Measurements from ENCODE around the gene RASAL1.

The RASAL1 gene

DNA sequence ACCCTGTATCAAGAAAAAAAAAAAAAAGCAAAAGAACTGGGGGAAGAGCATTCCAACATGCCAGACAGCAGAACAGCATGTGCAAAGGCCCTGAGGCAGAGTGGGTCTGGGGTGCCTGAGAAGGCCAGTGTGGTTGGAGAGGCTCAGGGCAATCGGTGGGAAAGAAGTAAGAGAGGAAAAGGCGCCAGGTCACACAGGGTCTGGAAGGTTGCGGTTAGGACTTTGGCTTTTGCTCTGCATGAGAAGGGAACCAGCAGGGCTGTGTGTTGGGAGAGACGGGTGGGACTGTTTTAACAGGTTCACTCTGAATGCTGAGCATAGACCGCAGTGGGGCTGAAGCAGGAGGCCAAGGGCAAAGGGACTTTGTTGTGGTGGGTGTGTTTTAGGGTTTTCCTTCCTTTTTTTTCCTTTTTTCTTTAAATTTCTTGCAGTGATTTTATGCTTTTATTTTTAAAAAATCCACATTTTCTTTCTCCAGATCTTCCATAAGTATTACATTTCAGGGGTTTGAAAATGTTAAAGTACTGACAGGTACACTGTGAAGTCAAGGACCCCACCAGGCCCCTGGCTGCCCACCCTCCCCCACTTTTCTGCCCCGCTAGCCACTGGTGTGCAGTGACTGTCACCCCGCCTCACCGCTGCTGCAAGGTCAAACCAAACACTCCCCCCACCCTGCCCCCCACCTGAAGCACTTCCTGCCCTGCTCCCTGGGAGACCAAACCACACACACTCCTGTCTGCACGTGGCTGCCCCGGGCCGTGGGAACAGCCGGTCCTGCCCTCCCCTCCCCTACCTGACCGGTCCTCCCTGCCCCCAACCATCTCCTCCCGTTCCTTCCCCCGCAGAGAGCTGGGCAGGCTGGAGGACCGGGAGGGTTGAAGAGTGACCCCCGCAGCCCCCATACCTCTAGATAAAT lies 49.1 kb downstream of the RASAL1 start:
- DNase-seq (ENCODE audit: low spot score): no peak
- TF ChIP-seq, protein P1, sequence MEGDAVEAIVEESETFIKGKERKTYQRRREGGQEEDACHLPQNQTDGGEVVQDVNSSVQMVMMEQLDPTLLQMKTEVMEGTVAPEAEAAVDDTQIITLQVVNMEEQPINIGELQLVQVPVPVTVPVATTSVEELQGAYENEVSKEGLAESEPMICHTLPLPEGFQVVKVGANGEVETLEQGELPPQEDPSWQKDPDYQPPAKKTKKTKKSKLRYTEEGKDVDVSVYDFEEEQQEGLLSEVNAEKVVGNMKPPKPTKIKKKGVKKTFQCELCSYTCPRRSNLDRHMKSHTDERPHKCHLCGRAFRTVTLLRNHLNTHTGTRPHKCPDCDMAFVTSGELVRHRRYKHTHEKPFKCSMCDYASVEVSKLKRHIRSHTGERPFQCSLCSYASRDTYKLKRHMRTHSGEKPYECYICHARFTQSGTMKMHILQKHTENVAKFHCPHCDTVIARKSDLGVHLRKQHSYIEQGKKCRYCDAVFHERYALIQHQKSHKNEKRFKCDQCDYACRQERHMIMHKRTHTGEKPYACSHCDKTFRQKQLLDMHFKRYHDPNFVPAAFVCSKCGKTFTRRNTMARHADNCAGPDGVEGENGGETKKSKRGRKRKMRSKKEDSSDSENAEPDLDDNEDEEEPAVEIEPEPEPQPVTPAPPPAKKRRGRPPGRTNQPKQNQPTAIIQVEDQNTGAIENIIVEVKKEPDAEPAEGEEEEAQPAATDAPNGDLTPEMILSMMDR (IDR thresholded peaks at IDR 0.05; ENCODE audit: extremely low read depth, missing control alignments): no peak

- TF ChIP-seq, protein P1 (IDR thresholded peaks at IDR 0.05; ENCODE audit: extremely low read depth, missing control alignments): no peak
- no peak for DNase-seq (ENCODE audit: low spot score)
Measured at GRCh38 chr12:113083863-113084435, 51.6 kb downstream of the RASAL1 start.

DNA sequence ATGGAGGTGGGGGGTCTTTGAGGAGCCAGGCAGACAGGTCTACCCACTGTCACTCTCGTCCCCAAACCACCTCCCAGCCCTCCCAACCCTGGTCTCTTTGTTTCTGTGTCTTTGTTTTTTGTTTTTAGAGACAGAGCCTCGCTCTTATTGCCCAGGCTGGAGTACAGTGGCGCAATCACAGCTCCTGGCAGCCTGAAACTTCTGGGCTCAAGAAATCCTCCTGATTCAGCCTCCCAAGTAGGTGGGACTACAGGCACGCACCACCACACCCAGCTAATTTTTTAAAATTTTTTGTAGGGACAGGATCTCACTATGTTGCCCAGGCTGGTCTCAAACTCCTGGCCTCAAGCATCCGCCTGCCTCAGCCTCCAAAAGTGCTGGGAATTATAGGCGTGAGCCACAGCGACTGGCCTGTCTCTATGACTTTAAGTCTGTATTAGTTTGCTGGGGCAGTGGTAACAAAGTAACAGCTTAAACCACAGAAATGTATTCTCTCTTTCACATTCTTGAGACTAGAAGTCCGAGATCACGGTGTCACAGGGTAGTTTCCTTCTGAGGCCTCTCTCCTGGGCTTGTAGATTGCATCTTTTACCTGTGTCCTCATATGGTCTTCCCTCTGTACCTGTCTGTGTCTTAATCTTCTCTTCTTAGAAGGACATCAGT lies 52.9 kb downstream of the RASAL1 start:
- peak; percentile 69 for DNase-seq (ENCODE audit: low spot score)
- TF ChIP-seq, protein P1 (IDR thresholded peaks at IDR 0.05; ENCODE audit: extremely low read depth, missing control alignments): no peak

- no peak for DNase-seq (ENCODE audit: low spot score)
- TF ChIP-seq, protein P1 (IDR thresholded peaks at IDR 0.05; ENCODE audit: extremely low read depth, missing control alignments): no peak
Measured at GRCh38 chr12:113081873-113082272, 53.7 kb downstream of the RASAL1 start.

GRCh38 chr12:113077859-113078255 lies 57.7 kb downstream of the RASAL1 start:
- no peak for DNase-seq (ENCODE audit: low spot score)
- TF ChIP-seq, protein P1 (IDR thresholded peaks at IDR 0.05; ENCODE audit: extremely low read depth, missing control alignments): no peak

DNA sequence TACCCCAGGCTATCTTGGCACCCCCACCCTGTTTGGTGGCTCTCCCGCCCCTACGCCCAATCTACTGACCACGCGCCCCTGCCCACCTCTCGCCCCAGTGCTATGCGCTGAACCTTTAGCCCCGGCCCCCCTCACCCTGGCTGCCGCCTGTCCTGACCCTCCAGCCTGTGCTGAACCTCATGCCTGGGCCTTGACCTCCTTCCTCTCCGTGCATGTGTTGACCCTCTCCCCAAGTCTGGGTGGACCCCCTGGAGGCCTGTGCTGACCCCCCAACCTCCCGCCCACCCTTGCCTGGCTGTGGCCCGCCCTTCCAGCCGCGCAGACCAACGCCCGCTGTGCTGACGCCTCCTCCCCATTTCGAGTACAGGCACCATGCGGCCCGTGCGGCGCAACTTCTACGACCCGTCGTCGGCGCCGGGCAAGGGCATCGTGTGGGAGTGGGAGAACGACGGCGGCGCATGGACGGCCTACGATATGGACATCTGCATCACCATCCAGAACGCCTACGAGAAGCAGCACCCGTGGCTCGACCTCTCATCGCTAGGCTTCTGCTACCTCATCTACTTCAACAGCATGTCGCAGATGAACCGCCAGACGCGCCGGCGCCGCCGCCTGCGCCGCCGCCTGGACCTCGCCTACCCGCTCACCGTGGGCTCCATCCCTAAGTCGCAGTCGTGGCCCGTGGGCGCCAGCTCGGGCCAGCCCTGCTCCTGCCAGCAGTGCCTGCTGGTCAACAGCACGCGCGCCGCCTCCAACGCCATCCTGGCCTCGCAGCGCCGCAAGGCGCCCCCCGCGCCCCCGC lies 58.3 kb downstream of the RASAL1 start:
- DNase-seq (ENCODE audit: low spot score): no peak

More for the DNA sequence above, 58.3 kb downstream of the RASAL1 start:
- TF ChIP-seq, protein P1 (IDR thresholded peaks at IDR 0.05; ENCODE audit: extremely low read depth, missing control alignments): no peak
